NCI-H146 treated with DMSO at 0.1 percent for 48 hours (cell line): ENCODE data around the gene MPZL2.

Source experiments
- DNase-seq: peaks from one replicate; lab custom pipeline; 2025; ENCODE audit not compliant: unreplicated experiment; lab: John Stamatoyannopoulos, UW

Gene MPZL2

DNA sequence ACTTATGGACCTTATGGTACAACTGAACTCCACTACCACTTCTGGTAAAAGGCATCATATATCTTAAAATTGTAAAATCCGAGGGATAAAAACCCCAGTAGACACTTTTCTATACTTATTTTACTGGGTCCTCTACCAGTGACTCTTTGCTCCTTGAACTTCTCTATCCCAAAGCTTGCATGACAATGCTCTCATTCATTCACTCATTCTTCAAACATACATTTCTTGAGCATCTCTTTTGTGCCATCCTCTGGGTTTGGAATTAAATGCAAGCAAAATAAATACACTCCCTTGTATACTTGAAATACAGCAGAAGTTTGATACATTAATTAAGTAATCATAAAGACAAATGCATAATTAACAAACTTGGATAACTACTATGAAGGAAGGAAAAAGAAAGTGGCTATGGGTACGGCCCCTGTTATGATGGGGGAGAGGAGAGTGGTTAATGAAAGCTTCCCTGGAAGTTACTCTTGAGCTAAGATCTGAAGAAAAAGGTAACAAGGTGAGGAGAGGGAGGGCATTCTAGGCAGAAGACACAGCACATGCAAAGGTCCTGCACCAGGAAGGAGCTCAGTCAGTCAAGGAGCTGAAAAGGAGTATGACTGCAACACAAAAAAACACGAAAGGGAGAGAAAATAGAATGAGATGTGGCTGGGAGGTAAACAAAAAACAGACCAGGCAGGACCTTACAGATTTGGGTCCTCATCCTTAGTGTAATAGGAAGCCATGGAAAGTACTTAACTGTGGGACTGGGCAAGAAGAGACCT, 19.9 kb downstream of the MPZL2 start:
- no peak for DNase-seq

DNA sequence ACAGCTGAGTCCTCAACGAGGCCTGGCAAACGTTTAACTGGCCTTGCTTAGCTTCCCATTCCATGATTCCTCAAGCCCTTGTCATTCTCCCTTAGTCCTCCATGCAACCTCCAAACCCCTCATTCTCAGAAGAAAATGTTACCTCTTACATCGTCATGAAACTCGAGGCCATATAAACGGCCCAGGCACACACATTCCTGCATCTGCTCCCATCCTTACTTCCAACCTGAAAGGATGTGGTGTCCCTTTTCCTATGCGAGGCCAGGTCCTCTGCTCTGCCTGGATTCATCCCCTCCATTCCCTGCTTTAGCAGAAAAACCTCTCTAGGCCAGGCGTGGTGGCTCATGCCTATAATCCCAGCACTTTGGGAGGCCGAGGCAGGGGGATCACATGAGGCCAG, 20.9 kb downstream of the MPZL2 start:
- no peak for DNase-seq

DNA sequence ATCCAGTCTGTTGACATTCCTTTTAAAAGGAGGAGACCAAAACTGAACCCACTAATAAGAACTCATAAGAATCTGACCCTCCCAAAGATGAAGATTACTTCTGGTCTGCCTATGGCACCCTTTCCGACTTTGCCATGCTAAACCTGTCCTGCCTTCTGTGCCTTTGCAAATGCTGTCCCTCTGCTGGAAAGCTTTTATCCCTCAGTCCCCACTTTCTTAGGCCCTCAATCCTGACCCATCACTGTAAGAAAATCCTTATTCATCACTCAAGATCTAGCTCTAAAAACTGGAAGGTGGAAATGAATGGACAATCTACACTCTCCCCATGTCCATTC, 22.4 kb downstream of the MPZL2 start:
- DNase-seq = no peak

DNA sequence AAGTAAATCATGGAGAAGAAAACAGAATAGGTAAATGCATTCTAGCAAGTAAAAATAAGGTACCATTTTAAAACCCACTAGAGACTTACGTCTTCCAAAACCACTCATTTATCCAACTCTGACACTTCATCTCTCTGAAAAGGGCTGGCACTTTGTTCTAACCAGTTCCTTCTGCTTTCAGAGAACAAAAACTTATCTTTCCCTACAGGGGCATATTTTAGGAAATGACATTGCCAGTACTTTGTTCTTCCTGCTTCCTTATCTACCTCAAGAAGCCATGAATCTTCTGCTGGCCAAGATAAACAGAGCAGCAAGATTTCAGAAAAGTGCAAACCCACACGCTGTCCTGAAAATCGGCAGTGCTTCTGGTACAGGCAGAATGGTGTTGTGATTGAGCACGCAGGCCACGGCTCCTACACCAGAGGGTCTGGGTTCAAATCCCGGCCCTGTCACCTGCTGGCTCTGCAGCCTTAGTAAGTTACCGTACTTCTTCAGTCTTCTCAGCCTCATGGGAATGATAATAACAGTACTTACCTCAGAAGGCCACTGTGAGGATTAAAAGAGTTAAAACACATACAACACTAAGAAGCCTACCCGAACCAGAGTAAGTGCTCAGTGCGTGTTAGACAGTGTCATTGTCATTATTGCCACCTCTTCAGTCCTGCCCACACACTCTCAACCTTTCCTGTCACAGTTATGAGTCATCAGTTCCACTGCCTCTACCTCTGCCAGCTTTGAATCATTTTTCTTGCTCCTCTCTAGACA, 22.9 kb downstream of the MPZL2 start:
- no peak for DNase-seq

DNA sequence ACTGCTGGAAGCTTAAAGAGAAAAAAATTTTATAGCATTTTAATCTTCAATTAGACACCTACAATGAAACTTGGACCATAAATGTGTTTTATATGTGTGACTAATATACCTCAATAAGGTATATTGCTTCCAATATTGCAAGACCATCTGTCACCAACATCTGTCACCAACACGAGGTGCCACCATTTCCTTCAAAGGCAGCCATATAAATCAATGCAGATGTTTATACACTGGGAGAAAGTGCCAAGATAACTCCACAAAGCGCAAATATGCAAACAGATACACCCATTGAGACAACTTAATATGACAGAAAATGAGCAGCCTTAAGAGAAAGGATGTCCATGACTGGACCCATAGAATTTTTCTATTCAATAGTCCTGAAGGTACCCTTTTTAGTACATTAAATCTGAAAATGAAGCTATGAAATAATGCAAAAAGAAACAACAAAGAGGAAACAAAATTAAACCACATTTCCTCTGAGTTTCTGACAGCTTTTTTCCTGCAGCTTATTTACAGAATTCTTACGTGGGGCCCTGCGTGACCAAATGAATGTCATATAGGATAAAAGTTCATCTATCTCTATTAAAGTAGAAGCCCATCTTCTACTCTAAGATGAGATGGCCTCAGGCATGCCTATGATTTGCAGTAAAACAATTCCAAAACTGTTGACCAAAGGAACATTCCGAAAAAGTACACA, 24.4 kb downstream of the MPZL2 start:
- DNase-seq = no peak

DNA sequence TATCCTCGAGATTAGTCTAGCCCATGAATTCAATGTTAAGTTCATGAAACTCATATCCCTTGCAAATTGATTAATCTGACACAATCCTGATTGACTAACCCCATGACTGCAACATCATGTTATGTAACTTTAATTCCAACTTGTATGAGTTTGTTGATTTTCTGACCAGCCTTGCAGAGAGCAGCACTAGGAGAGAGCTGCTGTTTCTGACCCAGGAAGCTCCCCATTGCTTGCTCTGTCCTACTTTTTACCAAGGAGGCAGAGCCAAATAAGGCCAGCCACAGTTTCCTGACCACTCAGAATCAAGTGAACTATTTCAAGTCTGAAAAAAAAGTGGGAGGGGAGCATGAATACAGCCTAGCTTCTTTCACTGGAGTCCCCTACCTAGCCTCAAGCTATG, 25.2 kb downstream of the MPZL2 start:
- DNase-seq = no peak

DNA sequence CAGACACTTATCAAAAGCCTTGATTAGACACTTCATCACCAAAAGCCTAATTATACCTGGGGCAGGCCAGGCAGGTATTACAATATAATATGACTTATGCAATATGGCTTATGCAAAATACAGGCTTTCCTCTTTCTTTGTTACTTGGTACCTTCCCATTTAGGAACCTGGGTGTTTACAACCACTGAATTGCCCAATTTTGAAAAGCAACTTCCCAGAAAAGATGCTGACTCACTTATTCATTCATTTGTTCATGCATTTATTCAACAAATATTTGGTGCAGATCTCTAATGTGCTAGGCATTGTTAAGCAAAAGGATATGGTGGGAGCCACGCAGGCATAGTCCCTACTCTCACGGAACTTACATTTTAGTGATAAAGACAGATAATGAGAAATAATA, 25.7 kb downstream of the MPZL2 start:
- no peak for DNase-seq

DNA sequence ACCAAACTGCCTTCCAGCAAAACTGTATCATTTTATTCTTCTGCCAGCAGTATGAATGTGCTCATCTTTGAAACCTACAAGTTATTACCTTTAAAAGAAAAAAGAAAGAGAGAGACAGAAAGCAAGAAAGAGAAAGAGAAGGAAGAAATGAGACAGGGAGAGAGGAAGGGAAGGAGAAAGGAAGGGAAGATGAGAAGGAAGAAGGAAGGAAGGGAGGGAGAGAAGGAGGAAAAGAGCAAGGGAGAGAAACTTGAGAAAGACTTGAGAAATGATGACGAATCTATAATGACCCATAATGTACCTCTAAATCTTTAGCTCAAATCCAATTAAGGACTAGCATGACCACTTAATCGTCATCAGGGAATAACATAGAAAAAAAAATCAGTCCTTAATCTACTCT, 27.9 kb downstream of the MPZL2 start:
- DNase-seq = no peak

DNA sequence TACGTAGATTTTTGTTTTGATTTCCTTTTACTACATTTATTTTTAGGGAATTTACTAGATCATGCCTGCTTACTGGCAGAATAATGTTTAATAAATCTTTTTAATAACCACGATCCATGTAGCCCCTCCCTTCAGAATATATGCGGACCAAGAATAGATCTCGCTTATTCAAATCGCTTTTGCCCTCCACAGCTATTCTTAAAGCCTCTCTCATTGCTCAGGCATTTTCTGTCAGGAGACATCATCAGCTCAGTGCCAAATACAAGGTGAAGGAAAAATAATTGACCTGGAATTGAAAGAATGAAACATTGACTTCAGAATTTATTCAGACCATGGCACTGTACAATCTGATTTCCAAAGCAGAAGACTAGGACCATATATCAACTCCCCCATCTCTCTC, 29.3 kb downstream of the MPZL2 start:
- no peak for DNase-seq

DNA sequence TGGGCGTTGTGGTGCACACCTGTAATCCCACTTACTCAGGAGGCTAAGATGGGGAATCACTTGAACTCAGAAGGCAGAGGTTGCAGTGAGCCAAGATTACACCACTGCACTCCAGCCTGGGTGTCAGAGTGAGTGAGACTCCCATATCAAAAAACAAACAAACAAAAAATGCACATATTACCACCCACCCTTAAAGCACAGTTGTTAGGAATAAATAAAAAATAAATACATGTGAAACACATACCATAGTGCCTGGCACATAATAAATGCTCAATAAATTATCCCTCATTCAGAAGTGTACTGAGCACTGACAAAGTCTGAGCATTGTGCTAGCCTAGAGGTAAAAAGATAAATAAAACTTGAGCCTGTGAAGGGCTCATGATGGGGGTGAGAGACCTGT, 30.2 kb downstream of the MPZL2 start:
- no peak for DNase-seq

DNA sequence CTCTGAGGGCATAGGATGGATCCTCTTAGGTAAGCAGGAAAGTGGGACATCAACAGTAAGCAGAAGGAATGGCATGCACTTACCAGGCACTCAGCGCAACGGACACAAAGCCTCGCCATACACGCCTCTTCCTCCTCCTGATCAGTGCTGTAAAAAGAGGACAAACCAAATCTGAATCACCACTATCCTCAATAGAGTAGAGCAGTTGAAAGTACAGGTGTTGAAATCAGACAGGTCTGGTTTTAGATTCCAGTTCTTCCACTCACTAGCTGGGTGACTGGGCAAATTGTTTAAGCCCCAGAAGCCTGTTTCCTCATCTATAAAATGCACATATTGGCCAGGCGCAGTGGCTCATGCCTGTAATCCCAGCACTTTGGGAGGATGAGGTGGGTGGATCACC, 30.7 kb downstream of the MPZL2 start:
- no peak for DNase-seq

DNA sequence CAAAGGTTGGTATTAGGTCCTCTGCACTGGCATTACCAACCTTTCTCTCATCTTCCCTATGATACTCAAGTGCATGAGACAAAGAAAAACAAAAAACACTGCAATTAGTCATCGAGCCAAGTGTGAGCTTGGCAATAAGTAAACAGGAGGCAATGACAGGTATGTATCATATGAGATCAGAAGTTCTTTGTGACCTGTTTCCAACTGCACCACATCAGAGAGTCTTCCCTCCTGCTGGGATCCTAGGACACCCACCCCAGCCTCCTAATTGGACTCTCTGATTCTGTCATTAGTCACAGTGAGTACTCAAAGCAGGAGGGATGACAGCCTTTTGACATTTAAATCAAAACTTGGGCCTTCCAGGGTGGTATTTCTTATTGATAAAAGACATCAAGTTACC, 31.4 kb downstream of the MPZL2 start:
- DNase-seq = no peak

DNA sequence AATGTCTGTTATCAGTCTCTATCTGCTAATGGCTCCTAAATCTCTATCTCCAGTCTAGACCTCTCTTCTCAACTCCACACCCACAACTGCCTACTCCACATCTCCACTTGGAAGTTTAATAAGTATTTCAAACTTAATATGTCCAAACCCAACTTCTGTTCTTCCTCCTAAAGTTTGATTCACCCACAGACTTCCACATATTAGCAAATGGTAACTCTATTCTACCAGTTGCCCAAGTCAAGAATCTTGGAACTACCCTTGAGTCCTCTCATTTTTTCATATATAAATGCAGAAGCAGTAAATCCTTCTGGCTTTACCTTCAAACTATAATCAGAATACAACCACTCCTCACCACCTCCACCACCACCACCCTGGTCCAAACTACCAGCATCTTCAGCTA, 32.6 kb downstream of the MPZL2 start:
- no peak for DNase-seq

DNA sequence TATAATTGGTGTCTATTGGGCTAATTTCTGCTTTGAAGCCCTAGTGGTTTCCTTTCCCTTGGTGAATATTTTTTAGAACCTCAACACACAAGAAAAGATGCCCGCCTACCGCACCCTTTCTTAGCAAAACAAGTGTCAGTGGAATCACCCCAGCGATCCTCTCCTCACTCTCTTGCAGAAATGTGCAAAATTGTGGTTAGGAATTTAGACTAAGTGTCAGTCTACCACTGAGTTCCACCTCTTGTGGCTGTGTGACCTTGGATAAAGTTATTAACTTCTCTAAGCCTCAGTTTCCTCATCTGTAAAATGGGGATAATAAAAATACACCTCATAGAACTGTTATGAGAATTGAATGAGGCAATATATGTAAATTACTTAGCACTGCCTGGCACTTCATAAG, 34.0 kb downstream of the MPZL2 start:
- no peak for DNase-seq

DNA sequence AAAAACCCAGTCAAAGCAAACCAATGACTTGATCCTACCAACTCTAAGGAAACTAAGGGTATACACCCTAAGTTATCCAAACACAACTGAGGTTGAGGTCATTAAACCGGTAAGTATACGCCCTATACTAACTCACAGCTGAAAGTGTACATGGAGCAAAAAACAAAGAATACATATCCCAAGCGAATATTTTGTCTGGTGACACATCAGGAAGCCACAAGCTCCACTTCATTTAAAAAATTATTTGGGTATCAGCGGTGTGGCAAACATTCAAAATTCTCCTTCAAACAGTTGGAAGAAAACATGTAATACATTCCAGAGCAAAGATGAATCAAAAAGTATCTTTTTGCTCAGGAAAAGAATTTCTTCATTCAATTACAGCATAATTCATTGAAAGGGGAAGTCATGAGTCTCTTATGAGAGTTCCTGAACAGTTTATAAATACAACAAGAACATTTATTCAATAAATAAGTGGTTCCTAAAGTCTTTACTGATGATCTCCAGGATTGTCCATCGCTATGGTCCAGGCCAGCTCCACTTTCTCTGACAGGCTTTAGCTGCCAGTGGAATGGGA, 34.7 kb downstream of the MPZL2 start:
- DNase-seq = no peak

DNA sequence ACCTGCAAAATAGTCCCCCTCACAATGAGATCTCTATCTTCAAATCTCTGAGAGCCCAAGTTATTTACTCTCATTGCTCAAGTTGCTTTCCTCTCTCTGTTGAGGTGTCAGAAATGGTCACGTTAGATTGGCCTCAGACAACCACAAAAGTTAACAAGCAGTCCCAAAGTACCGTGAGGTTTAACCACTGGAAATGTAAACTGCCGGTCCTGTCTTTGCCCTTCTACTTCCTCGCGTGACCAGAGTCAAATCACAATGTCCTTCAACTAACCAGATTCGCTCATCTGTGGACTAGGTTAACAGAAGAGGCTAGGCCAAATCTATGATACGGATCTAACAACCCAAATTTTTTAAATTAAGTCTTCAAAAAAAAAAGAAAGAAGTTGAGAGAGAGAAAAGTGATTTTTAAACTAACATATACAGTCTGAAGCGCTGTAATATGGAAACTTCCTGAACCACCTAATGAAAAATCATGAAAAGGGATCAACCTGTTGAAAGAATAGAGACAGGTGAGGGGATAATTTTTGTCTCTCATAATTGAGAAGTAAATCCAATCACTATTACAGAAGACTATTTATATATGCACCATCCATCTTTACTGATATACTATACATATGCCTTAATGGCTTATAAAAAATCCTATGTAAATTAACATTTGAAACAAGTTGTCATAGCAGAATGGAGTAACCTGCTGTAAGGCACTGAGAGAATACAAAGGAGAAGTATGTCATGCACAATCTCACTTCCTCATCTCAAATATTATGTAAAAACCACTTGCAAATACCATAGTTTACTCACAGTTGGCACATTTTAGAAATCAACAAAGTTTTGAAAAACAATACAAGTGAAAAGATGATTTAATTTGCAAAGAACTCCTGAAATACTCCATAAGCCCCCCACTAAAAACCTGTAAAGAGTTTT, 36.0 kb downstream of the MPZL2 start:
- DNase-seq = no peak

DNA sequence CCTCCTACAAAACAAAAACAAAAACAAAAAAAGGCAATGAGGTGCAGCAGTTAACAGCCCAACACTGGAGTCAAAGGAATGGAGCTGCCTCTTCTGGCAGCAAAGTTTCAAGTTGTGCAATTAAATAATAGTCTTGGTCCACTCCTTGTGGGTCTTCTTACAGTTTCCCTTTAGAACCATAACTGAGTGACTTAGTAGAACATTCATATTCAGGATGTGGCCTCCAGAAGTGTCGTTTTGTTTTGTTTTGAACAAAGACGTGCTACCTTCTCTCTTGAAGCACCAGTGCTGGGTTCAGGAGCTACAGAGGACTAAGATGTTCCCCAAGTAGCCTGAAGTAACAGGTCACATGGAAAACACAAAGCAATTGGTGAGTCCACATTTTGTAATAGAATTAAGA, 37.3 kb downstream of the MPZL2 start:
- no peak for DNase-seq

DNA sequence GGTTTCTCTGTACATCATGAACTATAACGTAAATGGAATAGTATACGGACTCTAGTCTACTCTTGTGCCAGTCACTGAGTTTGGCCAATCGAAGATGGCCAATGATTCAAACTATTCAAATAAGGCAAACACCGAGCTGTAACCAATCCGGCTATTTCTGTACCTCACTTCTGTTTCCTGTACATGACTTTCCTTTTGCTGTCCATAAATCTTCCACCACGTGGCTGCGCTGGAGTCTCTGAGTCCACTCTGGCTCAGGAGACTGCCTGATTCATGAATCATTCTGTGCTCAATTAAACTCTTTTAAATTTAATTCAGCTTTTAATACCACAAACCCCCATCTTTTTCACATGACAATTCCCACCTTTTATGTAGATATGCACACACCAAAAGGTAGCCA, 37.8 kb downstream of the MPZL2 start:
- no peak for DNase-seq

DNA sequence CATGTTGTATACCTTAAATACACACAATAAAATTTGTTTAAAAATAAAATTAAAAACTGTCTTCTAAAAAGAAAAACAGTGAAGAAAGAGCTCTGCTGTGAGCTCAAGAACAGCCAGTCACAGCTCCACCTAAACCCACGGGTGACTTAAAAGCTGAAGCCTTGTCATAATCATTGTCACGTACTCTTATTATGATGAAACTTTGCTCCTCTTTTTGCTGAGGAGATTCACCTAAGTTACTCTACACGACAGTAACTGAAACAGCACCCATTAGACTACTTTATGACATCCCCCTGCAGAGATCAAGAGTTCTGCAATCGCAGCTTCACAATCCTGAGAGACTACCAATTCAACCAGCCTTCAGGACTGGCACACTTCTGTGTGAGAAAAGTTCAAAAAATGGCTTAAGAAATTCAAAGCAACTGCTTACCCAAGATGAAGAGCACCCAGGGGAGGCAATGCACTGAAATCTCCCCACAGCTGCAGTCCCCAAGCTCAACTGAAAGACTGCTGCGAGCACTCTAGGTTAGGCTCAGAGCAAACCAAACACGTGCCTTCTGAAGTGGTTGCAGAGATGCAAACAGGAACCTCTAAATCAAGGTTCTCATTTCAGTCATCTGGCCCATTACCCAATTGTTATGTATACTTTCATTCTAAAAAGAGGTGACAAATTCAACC, 39.4 kb downstream of the MPZL2 start, which contains the start of gene JAML:
Gene JAML (minus strand): TSS at position 501 of the 678 bp plus-strand sequence. CDS start 10,145 bp downstream, outside the sequence.
- no peak for DNase-seq

DNA sequence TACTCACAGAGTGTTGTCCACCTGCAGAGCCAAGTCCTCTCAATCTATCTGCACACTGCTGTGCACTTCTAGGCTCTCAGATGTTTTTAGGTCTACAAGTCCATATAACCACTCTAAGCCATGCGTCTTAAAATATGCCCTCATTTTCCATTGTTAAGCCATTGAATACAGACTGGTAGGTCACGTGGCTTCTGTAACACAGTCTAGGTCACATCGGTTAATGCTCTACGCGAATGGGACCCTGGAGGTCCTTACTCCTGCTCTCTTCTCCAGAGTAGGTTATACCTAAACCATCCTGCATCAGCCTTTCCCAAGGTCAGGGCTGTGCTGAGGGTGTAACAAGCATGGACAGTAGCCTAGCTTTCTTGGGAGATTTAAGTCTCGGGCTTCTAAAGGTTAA, 40.1 kb downstream of the MPZL2 start:
- DNase-seq = no peak
